ENCODE data around the gene DHX35. TPM values are rescaled to one million over a fixed set of nuclear protein-coding genes. Genes with fewer than 3 reads are reported as not detected.
A peak's percentile ranks its signal among the peaks of the same experiment; 100 is the strongest.
"Not testable (repeated sequence)": the region's sequence is repeated elsewhere in the genome, so short reads cannot be mapped to it uniquely, and the experiment has no call there.

DHX35 gene
- total and polyA plus RNA-seq, 9 donors: 7.6 to 10.1 (median 9.2) TPM

- H3K4me3 ChIP-seq (ENCODE audit: low read length): no peak overlapping the region
- no peaks in the 10 kb centered on the region for H3K27me3 ChIP-seq (ENCODE audit: control insufficient read depth, insufficient read depth, low read length)
- H3K9me3 ChIP-seq (replicated peaks; ENCODE audit: control insufficient read depth, low read depth, low read length): no peaks in the 10 kb centered on the region
- H3K27ac ChIP-seq (ENCODE audit: low read length): no peak overlapping the region
- peaks cover 6% of the 10 kb centered on the region for H3K36me3 ChIP-seq (ENCODE audit: control insufficient read depth, insufficient read depth, low read length)
- no peak for DNase-seq
- WGBS (ENCODE audit: insufficient coverage): 100% methylated on average over 2 of the region's 5 CpGs
- peaks cover 4% of the 10 kb centered on the region for H3K4me1 ChIP-seq (ENCODE audit: control insufficient read depth, insufficient read depth, low read length)
Measured at GRCh38 chr20:38957235-38957876, 4.8 kb upstream of the DHX35 start.

DNA sequence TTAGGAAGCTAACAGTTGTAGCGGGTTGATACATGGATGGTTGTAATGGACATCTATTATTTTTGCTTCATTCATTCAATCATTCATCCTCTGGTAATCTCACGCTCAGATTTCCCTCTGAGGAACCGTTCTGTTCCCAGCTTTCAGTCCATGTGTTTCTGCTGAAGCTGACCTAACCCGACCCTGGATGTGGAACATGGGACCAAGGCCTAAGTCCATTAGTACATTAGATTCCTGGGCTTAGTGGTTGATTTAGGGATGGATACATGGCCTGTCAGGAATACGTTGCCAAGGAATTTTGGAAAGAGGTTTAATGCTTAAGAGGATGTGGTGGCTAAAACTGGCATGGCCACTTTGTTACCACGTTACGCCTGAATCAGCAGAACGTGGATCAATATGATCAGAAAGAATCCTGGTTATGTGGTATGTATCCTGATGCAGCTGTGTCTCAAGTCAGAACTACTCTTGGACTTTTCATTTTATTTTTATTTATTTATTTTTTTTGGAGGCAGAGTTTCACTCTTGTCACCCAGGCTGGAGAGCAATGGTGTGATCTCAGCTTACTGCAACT is 4.1 kb upstream of the DHX35 start:
- H3K36me3 ChIP-seq (ENCODE audit: control insufficient read depth, insufficient read depth, low read length): peaks cover 5% of the 10 kb centered on the region
- H3K4me3 ChIP-seq (ENCODE audit: low read length): no peak overlapping the region
- H3K27me3 ChIP-seq (ENCODE audit: control insufficient read depth, insufficient read depth, low read length): no peaks in the 10 kb centered on the region
- H3K4me1 ChIP-seq (ENCODE audit: control insufficient read depth, insufficient read depth, low read length): peaks cover 6% of the 10 kb centered on the region
- DNase-seq: no peak
- no peaks in the 10 kb centered on the region for H3K9me3 ChIP-seq (replicated peaks; ENCODE audit: control insufficient read depth, low read depth, low read length)
- no peak overlapping the region for H3K27ac ChIP-seq (ENCODE audit: low read length)
- 100% methylated on average over 6 of the region's 8 CpGs for WGBS (ENCODE audit: insufficient coverage)

DNA sequence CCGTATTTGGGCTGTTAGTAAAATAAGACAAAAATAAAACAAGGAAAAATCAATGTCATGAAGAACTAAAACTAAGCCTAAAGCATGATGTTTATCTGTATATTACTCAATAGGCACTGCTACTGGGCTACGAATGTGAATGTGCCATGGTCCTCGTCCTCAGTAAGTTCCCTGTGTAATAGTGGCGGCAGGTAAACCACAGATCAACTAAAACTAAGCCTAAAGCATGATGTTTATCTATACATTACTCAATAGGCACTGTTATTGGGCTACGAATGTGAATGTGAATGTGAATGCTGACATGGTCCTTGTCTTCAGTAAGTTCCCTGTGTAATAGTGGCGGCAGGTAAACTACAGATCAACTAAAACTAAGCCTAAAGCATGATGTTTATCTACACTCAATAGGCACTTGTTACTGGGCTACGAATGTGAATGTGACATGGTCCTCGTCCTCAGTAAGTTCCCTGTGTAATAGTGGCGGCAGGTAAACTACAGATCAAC is 1.9 kb upstream of the DHX35 start:
- DNase-seq; H3K27me3 ChIP-seq (ENCODE audit: control insufficient read depth, insufficient read depth, low read length); H3K36me3 ChIP-seq (ENCODE audit: control insufficient read depth, insufficient read depth, low read length); H3K27ac ChIP-seq (ENCODE audit: low read length); H3K4me1 ChIP-seq (ENCODE audit: control insufficient read depth, insufficient read depth, low read length); H3K9me3 ChIP-seq (replicated peaks; ENCODE audit: control insufficient read depth, low read depth, low read length); H3K4me3 ChIP-seq (ENCODE audit: low read length): not testable (repeated sequence)
- WGBS (ENCODE audit: insufficient coverage): 93% methylated on average over 3 of the region's 9 CpGs

- peaks cover 7% of the 10 kb centered on the region for H3K4me1 ChIP-seq (ENCODE audit: control insufficient read depth, insufficient read depth, low read length)
- H3K27me3 ChIP-seq (ENCODE audit: control insufficient read depth, insufficient read depth, low read length): no peaks in the 10 kb centered on the region
- peak overlapping the region; percentile 79 for H3K4me3 ChIP-seq (ENCODE audit: low read length)
- peak; percentile 16 for DNase-seq
- WGBS (ENCODE audit: insufficient coverage): 5% methylated on average over 10 of the region's 16 CpGs
- peaks cover 2% of the 10 kb centered on the region for H3K36me3 ChIP-seq (ENCODE audit: control insufficient read depth, insufficient read depth, low read length)
- H3K27ac ChIP-seq (ENCODE audit: low read length): peak overlapping the region; percentile 90
- no peaks in the 10 kb centered on the region for H3K9me3 ChIP-seq (replicated peaks; ENCODE audit: control insufficient read depth, low read depth, low read length)
Measured at GRCh38 chr20:38961530-38962043, 557 bp upstream of the DHX35 start.

DNA sequence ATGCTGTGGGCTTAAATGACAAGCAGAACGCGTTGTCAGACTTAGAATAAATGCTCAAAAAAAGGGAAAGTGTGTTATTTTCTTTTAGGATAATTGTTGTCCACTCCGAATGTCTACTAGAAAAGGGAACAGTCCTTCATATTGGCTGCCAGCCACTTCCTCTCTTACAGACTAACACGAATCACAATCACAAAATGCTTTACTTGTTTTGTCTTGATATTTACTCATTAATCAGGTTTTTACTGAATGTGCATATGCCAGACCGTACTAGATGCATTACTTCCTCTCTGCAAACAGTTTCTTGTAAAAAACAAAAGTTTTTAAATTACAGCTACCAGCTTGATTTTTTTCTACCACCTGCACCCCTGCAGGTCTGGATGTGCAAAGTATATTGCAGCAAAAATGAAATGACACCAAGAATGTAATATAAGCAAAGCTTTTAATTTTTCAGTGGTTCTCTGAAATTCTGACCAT is 821 bp downstream of the DHX35 start:
- peaks cover 3% of the 10 kb centered on the region for H3K36me3 ChIP-seq (ENCODE audit: control insufficient read depth, insufficient read depth, low read length)
- no peak overlapping the region for H3K27ac ChIP-seq (ENCODE audit: low read length)
- DNase-seq: peak; percentile 42
- H3K27me3 ChIP-seq (ENCODE audit: control insufficient read depth, insufficient read depth, low read length): no peaks in the 10 kb centered on the region
- WGBS (ENCODE audit: insufficient coverage): no CpG with 5 or more reads among the region's 5 CpGs
- peaks cover 7% of the 10 kb centered on the region for H3K4me1 ChIP-seq (ENCODE audit: control insufficient read depth, insufficient read depth, low read length)
- H3K4me3 ChIP-seq (ENCODE audit: low read length): peak overlapping the region; percentile 89
- no peaks in the 10 kb centered on the region for H3K9me3 ChIP-seq (replicated peaks; ENCODE audit: control insufficient read depth, low read depth, low read length)

GRCh38 chr20:38963745-38964144 is 1.6 kb downstream of the DHX35 start:
- Histone ChIP-seq H3K36me3 (ENCODE audit: control insufficient read depth, insufficient read depth, low read length) (peaks cover 8% of the 10 kb centered on the region), H3K27ac (ENCODE audit: low read length) (no peak overlapping the region), H3K4me3 (ENCODE audit: low read length) (no peak overlapping the region), H3K9me3 (replicated peaks; ENCODE audit: control insufficient read depth, low read depth, low read length) (no peaks in the 10 kb centered on the region), H3K4me1 (ENCODE audit: control insufficient read depth, insufficient read depth, low read length) (peaks cover 7% of the 10 kb centered on the region), H3K27me3 (ENCODE audit: control insufficient read depth, insufficient read depth, low read length) (no peaks in the 10 kb centered on the region)
- DNase-seq: no peak

DNA sequence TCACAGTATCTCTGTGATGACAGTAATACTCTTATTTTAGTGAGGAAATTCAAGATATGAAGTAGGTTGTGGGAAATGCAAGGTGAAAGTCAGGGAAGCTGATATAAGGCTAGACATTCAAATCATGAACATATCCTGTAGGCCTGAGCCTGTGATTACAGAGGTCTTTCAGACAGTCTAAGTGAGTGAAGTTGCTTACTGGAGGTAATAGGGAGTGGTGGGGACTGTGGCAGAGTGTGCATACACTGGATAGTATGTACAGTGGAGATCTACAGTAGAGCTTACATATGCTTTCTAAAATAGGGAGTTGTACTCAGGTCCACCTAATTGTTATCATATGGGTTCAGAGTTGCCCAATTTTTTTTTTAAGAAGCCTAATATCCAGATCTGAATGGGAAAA is 3.1 kb downstream of the DHX35 start:
- Histone ChIP-seq H3K36me3 (ENCODE audit: control insufficient read depth, insufficient read depth, low read length) (peaks cover 18% of the 10 kb centered on the region), H3K9me3 (replicated peaks; ENCODE audit: control insufficient read depth, low read depth, low read length) (no peaks in the 10 kb centered on the region), H3K27me3 (ENCODE audit: control insufficient read depth, insufficient read depth, low read length) (no peaks in the 10 kb centered on the region), H3K4me1 (ENCODE audit: control insufficient read depth, insufficient read depth, low read length) (peaks cover 7% of the 10 kb centered on the region), H3K27ac (ENCODE audit: low read length) (no peak overlapping the region), H3K4me3 (ENCODE audit: low read length) (no peak overlapping the region)
- no peak for DNase-seq

DNA sequence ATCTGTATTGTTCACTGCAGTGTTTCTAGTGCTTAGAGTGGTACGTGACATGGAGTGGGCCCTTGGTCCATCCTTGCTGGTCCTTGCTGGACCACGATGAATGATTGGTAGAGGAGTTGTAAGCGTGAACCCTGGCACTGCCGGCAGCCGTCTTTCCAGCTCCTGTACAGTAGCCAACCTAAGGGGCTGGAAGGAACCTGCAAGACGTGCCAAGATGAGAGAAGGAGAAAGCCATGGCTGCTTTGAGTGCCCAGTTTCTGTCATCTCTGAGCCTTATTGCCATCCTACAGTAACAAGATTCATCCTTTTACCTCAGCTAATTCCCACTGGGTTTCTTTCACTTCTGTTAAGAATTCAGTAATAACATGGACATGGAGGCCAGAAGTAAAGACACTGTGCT is 5.9 kb downstream of the DHX35 start:
- Histone ChIP-seq H3K36me3 (ENCODE audit: control insufficient read depth, insufficient read depth, low read length) (peaks cover 23% of the 10 kb centered on the region), H3K27me3 (ENCODE audit: control insufficient read depth, insufficient read depth, low read length) (no peaks in the 10 kb centered on the region), H3K27ac (ENCODE audit: low read length) (no peak overlapping the region), H3K4me3 (ENCODE audit: low read length) (no peak overlapping the region), H3K4me1 (ENCODE audit: control insufficient read depth, insufficient read depth, low read length) (peaks cover under 1% of the 10 kb centered on the region), H3K9me3 (replicated peaks; ENCODE audit: control insufficient read depth, low read depth, low read length) (no peaks in the 10 kb centered on the region)
- WGBS (ENCODE audit: insufficient coverage): 88% methylated on average over 1 of the region's 6 CpGs
- no peak for DNase-seq

GRCh38 chr20:38969708-38970107 is 7.6 kb downstream of the DHX35 start:
- Histone ChIP-seq H3K36me3 (ENCODE audit: control insufficient read depth, insufficient read depth, low read length) (peaks cover 26% of the 10 kb centered on the region), H3K4me3 (ENCODE audit: low read length) (no peak overlapping the region), H3K4me1 (ENCODE audit: control insufficient read depth, insufficient read depth, low read length) (no peaks in the 10 kb centered on the region), H3K27me3 (ENCODE audit: control insufficient read depth, insufficient read depth, low read length) (no peaks in the 10 kb centered on the region), H3K27ac (ENCODE audit: low read length) (no peak overlapping the region), H3K9me3 (replicated peaks; ENCODE audit: control insufficient read depth, low read depth, low read length) (no peaks in the 10 kb centered on the region)
- 100% methylated on average over 1 of the region's 4 CpGs for WGBS (ENCODE audit: insufficient coverage)
- no peak for DNase-seq

GRCh38 chr20:38970302-38970701 is 8.2 kb downstream of the DHX35 start:
- Histone ChIP-seq H3K36me3 (ENCODE audit: control insufficient read depth, insufficient read depth, low read length) (peaks cover 25% of the 10 kb centered on the region), H3K4me3 (ENCODE audit: low read length) (no peak overlapping the region), H3K27me3 (ENCODE audit: control insufficient read depth, insufficient read depth, low read length) (no peaks in the 10 kb centered on the region), H3K9me3 (replicated peaks; ENCODE audit: control insufficient read depth, low read depth, low read length) (no peaks in the 10 kb centered on the region), H3K4me1 (ENCODE audit: control insufficient read depth, insufficient read depth, low read length) (no peaks in the 10 kb centered on the region), H3K27ac (ENCODE audit: low read length) (no peak overlapping the region)
- 100% methylated on average over 1 of the region's 1 CpG for WGBS (ENCODE audit: insufficient coverage)
- DNase-seq: no peak

Measured in muscle of leg (tissue), 11 donors.